Measurements from ENCODE around the gene NELL1. TPM values are rescaled to one million over a fixed set of nuclear protein-coding genes. Genes with fewer than 3 reads are reported as not detected.

Gene NELL1
- total and polyA plus RNA-seq, 2 experiments from 2014 or later: 8.9 to 20.1 TPM

DNA sequence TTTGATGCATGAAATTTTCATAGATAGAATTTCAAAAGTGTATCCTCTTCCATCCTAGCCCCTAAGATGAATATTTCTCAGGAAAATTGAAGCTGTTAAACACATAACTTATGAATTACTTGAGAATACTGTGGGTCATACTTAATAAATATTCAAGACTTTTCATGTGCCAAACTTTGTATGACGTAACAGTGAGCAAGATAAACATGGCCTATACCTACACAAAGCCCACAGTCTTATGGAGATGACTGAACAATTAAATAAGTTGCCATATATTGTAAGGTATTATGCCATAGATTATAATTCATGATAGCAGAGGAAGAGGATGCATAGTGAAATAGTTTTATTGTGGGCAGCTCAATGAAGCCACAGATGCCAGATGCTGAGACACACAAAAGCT lies 902.8 kb downstream of the NELL1 start:
- DNase-seq (ENCODE audit: low spot score): no peak
- Histone ChIP-seq H3K4me1 (ENCODE audit: insufficient read depth) (no peaks in the 10 kb centered on the region), H3K27ac (no peak overlapping the region), H3K9me2 (replicated peaks; ENCODE audit: insufficient read depth) (no peaks in the 10 kb centered on the region), H4K20me1 (ENCODE audit: insufficient read depth, poor library complexity, severe bottlenecking) (no peaks in the 10 kb centered on the region), H2AFZ (no peak overlapping the region), H3K27me3 (no peaks in the 10 kb centered on the region), H3K36me3 (replicated peaks; ENCODE audit: insufficient read depth, low read depth) (no peaks in the 10 kb centered on the region), H3K79me2 (no peaks in the 10 kb centered on the region), H3K9me3 (ENCODE audit: low read depth) (no peaks in the 10 kb centered on the region), H3K4me3 (no peak overlapping the region), H3K4me2 (no peak overlapping the region)
- TF ChIP-seq EZH2 (IDR thresholded peaks at IDR 0.05; ENCODE audit: borderline replicate concordance): no peak
- TF ChIP-seq, protein P1, sequence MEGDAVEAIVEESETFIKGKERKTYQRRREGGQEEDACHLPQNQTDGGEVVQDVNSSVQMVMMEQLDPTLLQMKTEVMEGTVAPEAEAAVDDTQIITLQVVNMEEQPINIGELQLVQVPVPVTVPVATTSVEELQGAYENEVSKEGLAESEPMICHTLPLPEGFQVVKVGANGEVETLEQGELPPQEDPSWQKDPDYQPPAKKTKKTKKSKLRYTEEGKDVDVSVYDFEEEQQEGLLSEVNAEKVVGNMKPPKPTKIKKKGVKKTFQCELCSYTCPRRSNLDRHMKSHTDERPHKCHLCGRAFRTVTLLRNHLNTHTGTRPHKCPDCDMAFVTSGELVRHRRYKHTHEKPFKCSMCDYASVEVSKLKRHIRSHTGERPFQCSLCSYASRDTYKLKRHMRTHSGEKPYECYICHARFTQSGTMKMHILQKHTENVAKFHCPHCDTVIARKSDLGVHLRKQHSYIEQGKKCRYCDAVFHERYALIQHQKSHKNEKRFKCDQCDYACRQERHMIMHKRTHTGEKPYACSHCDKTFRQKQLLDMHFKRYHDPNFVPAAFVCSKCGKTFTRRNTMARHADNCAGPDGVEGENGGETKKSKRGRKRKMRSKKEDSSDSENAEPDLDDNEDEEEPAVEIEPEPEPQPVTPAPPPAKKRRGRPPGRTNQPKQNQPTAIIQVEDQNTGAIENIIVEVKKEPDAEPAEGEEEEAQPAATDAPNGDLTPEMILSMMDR (IDR thresholded peaks at IDR 0.05; ENCODE audit: poor library complexity): no peak
- TF ChIP-seq EZH2phosphoT487 (IDR thresholded peaks at IDR 0.05; ENCODE audit: low read depth, severe bottlenecking, unreplicated experiment): no peak
- 88% methylated on average over 1 of the region's 1 CpG for WGBS (ENCODE audit: low lambda C conversion rate, missing lambda C conversion rate)

DNA sequence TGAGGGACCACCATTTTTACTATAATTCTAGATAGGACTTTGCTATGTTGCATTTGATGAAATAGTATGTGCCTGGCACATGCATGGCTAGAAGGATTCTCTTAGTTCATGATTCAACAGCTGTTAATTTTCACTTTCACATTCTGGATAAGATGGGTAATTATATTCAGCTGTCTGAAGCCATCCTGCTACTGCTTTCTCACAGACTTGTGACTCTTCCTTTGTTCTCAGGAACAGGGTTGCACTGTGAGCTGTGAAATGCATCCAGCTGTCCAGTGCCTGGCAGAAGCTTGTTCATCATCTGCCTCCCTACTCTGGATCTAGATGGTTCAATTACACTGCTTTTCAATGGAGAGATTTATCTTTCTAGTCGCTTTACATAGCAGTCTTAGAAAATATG lies 913.4 kb downstream of the NELL1 start:
- Histone ChIP-seq H3K27ac (no peak overlapping the region), H3K4me3 (no peak overlapping the region), H3K9me3 (ENCODE audit: low read depth) (no peaks in the 10 kb centered on the region), H3K79me2 (no peaks in the 10 kb centered on the region), H3K36me3 (replicated peaks; ENCODE audit: insufficient read depth, low read depth) (no peaks in the 10 kb centered on the region), H3K4me2 (no peak overlapping the region), H3K4me1 (ENCODE audit: insufficient read depth) (no peaks in the 10 kb centered on the region), H4K20me1 (ENCODE audit: insufficient read depth, poor library complexity, severe bottlenecking) (no peaks in the 10 kb centered on the region), H3K27me3 (peaks cover 4% of the 10 kb centered on the region), H3K9me2 (replicated peaks; ENCODE audit: insufficient read depth) (no peaks in the 10 kb centered on the region), H2AFZ (no peak overlapping the region)
- DNase-seq (ENCODE audit: low spot score): no peak
- 77% methylated on average over 1 of the region's 1 CpG for WGBS (ENCODE audit: low lambda C conversion rate, missing lambda C conversion rate)
- TF ChIP-seq EZH2phosphoT487 (IDR thresholded peaks at IDR 0.05; ENCODE audit: low read depth, severe bottlenecking, unreplicated experiment) (no peak), EZH2 (IDR thresholded peaks at IDR 0.05; ENCODE audit: borderline replicate concordance) (no peak)
- TF ChIP-seq, protein P1 (IDR thresholded peaks at IDR 0.05; ENCODE audit: poor library complexity): no peak

DNA sequence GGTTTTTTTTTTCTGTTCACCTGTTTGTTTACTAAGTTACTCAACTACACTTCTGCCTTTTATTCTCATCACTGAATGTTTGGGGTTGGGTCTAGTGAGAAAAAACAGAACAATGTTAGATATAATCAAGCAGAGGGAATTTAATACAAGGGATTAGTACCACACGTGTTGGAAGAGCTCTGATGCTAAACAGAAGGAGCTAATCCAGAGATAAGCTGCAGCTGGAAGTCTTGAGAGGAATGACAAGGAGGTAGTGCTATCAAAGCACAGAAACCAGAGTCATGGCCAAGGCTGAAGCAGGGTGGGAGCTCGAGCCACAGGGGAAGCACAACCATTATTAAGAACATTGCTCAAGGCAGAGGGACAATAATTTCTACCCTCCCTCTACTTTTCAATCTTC lies 919.4 kb downstream of the NELL1 start:
- Histone ChIP-seq H3K4me2 (no peak overlapping the region), H3K4me1 (ENCODE audit: insufficient read depth) (no peaks in the 10 kb centered on the region), H3K9me3 (ENCODE audit: low read depth) (no peaks in the 10 kb centered on the region), H3K27ac (no peak overlapping the region), H3K36me3 (replicated peaks; ENCODE audit: insufficient read depth, low read depth) (no peaks in the 10 kb centered on the region), H2AFZ (no peak overlapping the region), H3K79me2 (no peaks in the 10 kb centered on the region), H3K27me3 (peaks cover 4% of the 10 kb centered on the region), H3K9me2 (replicated peaks; ENCODE audit: insufficient read depth) (no peaks in the 10 kb centered on the region), H4K20me1 (ENCODE audit: insufficient read depth, poor library complexity, severe bottlenecking) (no peaks in the 10 kb centered on the region), H3K4me3 (no peak overlapping the region)
- WGBS (ENCODE audit: low lambda C conversion rate, missing lambda C conversion rate): 15% methylated on average over 2 of the region's 2 CpGs
- no peak for DNase-seq (ENCODE audit: low spot score)
- TF ChIP-seq EZH2 (IDR thresholded peaks at IDR 0.05; ENCODE audit: borderline replicate concordance) (no peak), EZH2phosphoT487 (IDR thresholded peaks at IDR 0.05; ENCODE audit: low read depth, severe bottlenecking, unreplicated experiment) (no peak)
- TF ChIP-seq, protein P1 (IDR thresholded peaks at IDR 0.05; ENCODE audit: poor library complexity): no peak

DNA sequence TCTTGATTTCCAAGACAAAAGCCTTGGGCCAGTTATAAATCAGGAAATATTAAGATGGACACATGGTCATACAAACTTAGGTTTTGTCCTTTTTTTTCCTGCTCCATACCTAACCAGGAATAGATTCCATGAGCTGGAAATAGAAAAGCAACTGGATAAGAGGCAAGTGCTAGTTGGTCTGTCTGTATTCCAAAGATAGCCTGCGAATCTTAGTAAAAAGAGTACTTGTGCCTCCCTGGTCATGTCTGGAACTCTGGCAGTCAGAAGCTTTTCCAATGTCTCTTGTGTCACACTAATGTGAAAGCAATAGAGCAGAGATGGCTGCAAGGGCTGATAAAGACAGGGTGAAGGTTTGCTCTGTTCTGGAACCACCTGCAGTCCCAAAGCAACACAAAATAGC lies 933.3 kb downstream of the NELL1 start:
- no peaks in the 10 kb centered on the region for H3K9me3 ChIP-seq (ENCODE audit: low read depth)
- H3K4me2 ChIP-seq: no peak overlapping the region
- TF ChIP-seq, protein P1 (IDR thresholded peaks at IDR 0.05; ENCODE audit: poor library complexity): no peak
- no peaks in the 10 kb centered on the region for H4K20me1 ChIP-seq (ENCODE audit: insufficient read depth, poor library complexity, severe bottlenecking)
- no peaks in the 10 kb centered on the region for H3K27me3 ChIP-seq
- H3K79me2 ChIP-seq: no peaks in the 10 kb centered on the region
- 95% methylated on average over 1 of the region's 1 CpG for WGBS (ENCODE audit: low lambda C conversion rate, missing lambda C conversion rate)
- no peaks in the 10 kb centered on the region for H3K4me1 ChIP-seq (ENCODE audit: insufficient read depth)
- H3K4me3 ChIP-seq: no peak overlapping the region
- H2AFZ ChIP-seq: no peak overlapping the region
- H3K27ac ChIP-seq: no peak overlapping the region
- no peaks in the 10 kb centered on the region for H3K9me2 ChIP-seq (replicated peaks; ENCODE audit: insufficient read depth)
- no peaks in the 10 kb centered on the region for H3K36me3 ChIP-seq (replicated peaks; ENCODE audit: insufficient read depth, low read depth)
- DNase-seq (ENCODE audit: low spot score): no peak

Data from hepatocyte (in vitro differentiated cells).